Panc1 (cell line): ENCODE data around the gene ANO6. TPM values are rescaled to one million over a fixed set of nuclear protein-coding genes. Genes with fewer than 3 reads are reported as not detected.

ENCODE experiments used
- ATAC-seq: fragments of 200-7000 bp; cut with Tn5 transposase; 2 replicates; pipeline ENCODE4 v1.9.1; 2020; ENCODE audit warnings: mild to moderate bottlenecking, moderate library complexity
- BruUV-seq: library from RNA; stranded (reverse); fragments of 400-500 nt; replicated peaks from 2 replicates; lab custom pipeline; 2021; lab: Mats Ljungman, UMichigan
- CTCF ChIA-PET: fragments of 300-600 bp; sonication (Branson Sonifier 250); formaldehyde crosslinking; loops from one replicate; lab custom pipeline; 2022; ENCODE audit warnings: antibody characterized with exemption; lab: Charles Lee
- POLR2A ChIA-PET: fragments of 300-600 bp; sonication (Branson Sonifier 250); formaldehyde crosslinking; loops from one replicate; lab custom pipeline; 2022; ENCODE audit warnings: antibody characterized with exemption; lab: Charles Lee
- DNase-seq: peaks from one replicate; pipeline ENCODE4 v3.0.0-alpha.2; 2010; ENCODE audit warnings: low read depth, low spot score
- H3K27ac ChIP-seq: 2 replicates; pipeline ENCODE4 v1.5.1; 2011; ENCODE audit warnings: mild to moderate bottlenecking, low read length, inconsistent platforms
- H3K27me3 ChIP-seq: fragments of 200-500 bp; sonication (Bioruptor generic); 2 replicates; pipeline ENCODE4 v1.6.0; 2014; ENCODE audit warnings: low read length, inconsistent platforms; ENCODE audit not compliant: control insufficient read depth, insufficient read depth
- H3K36me3 ChIP-seq: fragments of 200-500 bp; sonication (Bioruptor generic); 2 replicates; pipeline ENCODE4 v1.5.1; 2014; ENCODE audit warnings: inconsistent platforms, mild to moderate bottlenecking, low read length, moderate library complexity; ENCODE audit not compliant: control insufficient read depth, insufficient read depth
- H3K4me1 ChIP-seq: 2 replicates; pipeline ENCODE4 v1.5.1; 2011; ENCODE audit warnings: inconsistent platforms, mild to moderate bottlenecking, low read length, moderate library complexity; ENCODE audit not compliant: control insufficient read depth, insufficient read depth
- H3K4me3 ChIP-seq, 2 experiments: 2 replicates each; pipeline ENCODE4 v1.5.1; 2011 to 2012; ENCODE audit warnings: low read depth in 2 of 2, low read length in 2 of 2, mild to moderate bottlenecking in 2 of 2, inconsistent platforms in 1 of 2, moderate library complexity in 1 of 2
- H3K9me3 ChIP-seq: fragments of 200-500 bp; sonication (Bioruptor generic); 2 replicates; pipeline ENCODE4 v1.5.1; 2014; ENCODE audit warnings: low read depth, mild to moderate bottlenecking, inconsistent platforms, low read length, moderate library complexity; ENCODE audit not compliant: control insufficient read depth, insufficient read depth
- POLR2AphosphoS5 ChIP-seq: IDR thresholded peaks from 2 replicates; pipeline ENCODE4 v1.6.1; 2012; ENCODE audit warnings: mild to moderate bottlenecking, low read depth, low read length, moderate library complexity
- SIN3A ChIP-seq: IDR thresholded peaks from 2 replicates; pipeline ENCODE4 v1.6.1; 2012; ENCODE audit warnings: low read depth, mild to moderate bottlenecking, low read length, moderate library complexity, borderline replicate concordance; ENCODE audit not compliant: insufficient read depth
- TCF7L2 ChIP-seq: IDR thresholded peaks from 2 replicates; pipeline ENCODE4 v1.6.1; 2011; ENCODE audit warnings: mild to moderate bottlenecking, low read depth, low read length, inconsistent platforms
- in situ Hi-C: cut with HindIII; loops from 2 replicates; pipeline ENCODE4 v1.10.0; 2016; ENCODE audit warnings: low sequenced_read_pairs, low pct_unique_long_range_greater_than_20kb
- intact Hi-C: fragments of 100-400 bp; cut with micrococcal nuclease; formaldehyde crosslinking; loops from one replicate; pipeline ENCODE4 v1.10.0; 2022; ENCODE audit not compliant: unreplicated experiment
- total RNA-seq: library from RNA; stranded (reverse); gene quantifications from one replicate; pipeline ENCODE4 v1.2.1, GENCODE V29; 2021; ENCODE audit not compliant: unreplicated experiment
- TF ChIP-seq, protein P1 (sequence below), 2 experiments: IDR thresholded peaks; 2 replicates each; pipeline ENCODE4 v1.6.1; 2011 to 2012; ENCODE audit warnings: low read depth in 2 of 2, control low read depth in 1 of 2, low read length in 1 of 2, mild to moderate bottlenecking in 1 of 2, moderate library complexity in 1 of 2; ENCODE audit not compliant: insufficient read depth in 1 of 2
- TF ChIP-seq, protein P2 (sequence below): fragments of 450-650 bp; IDR thresholded peaks from 2 replicates; pipeline ENCODE4 v1.5.1; 2017; ENCODE audit warnings: mild to moderate bottlenecking

The ANO6 gene
- total RNA-seq, 1 experiment from 2014 or later, result 120 TPM

DNA sequence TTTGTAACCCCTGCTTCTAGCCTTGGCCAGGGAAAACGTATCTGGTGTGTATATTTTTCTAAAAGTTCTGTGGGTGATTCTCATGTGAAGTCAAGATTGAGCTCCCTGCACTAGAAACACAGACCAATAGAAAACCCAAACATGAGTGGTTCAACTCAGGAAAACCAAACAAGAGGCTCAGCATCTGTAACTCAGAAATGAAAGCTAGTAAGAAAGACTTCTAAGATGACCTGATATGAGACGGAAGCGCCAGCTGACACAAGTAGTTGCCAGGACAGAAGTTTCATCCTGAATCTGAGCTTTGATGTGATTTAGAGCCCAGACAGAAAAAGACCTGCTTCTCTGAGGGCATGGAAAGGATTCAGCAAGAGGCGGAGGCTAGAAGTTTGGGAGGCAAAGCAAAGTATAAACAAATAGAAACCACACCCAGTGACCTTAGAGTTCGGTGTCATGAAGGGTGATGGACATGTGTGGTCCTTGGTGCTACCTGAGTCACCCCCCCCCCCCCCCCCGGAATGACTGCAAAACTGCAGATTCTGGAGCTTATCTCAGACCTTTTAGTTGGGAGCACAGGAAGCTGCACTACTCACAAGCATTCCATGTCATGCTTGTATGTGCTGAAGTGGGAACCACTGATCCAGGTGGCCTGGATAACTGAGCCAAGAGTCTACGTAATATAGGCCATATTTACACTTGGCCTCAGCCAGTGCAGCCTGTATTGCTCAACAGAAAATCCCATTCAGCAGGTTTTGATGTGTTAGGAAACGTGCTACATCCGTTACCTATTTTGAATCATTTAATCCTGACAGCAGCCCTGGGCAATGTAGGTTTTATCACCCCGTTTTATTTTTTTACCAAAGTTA lies 191.3 kb downstream of the ANO6 start:
- Histone ChIP-seq H3K4me1 (no peaks in the 10 kb centered on the region), H3K9me3 (no peaks in the 10 kb centered on the region), H3K27ac (no peak overlapping the region), H3K4me3 (no peak overlapping the region), H3K27me3 (no peaks in the 10 kb centered on the region), H3K36me3 (peaks cover 60% of the 10 kb centered on the region)
- DNase-seq (no peak), ATAC-seq (no peak)
- BruUV-seq, result no TSS peak
- CTCF ChIA-PET, result no interaction called here
- POLR2A ChIA-PET, result interaction anchor here (0.6 kb wide), 1 partner anchor 33 kb away, joined by 3 read pairs; no protein-coding TSS in a partner anchor
- intact Hi-C loops, result no loop called here
- in situ Hi-C loops, result no loop called here
- no peak for TF ChIP-seq TCF7L2

DNA sequence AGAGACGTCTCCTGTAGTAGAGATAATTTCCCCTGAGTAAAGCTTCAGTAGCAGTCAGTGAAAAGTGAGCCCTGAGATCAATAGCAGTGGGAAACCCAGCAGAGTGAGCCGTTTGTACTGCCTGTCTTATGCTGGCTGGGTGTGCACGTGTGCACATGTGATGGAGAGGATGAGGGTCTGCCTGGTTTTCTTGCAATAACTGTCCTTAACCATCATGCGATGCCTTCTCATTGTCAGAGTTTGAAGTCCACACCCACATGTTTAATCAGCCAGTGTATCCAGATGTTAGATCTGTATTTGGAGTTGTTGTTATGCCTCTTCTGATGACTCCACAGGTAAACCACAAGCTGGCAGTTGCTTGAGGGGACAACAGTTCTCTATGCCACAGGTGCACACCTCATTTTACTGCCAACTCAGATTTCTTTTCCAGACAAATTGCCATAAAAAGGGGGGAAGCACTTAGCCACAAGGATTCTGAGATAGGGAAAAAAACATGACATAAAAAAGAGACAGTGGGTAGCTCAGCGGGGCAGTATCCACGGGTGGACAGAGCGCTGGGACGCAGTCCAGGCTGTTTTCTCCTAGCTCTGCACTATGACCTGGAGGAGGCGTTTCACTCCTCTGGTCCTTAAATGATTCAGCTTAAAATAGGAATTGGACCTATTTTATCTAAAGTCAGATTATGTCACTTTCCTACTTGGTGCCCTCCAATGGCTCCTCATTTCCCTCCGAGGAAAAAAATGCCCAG lies 192.3 kb downstream of the ANO6 start:
- in situ Hi-C loops, result no loop called here
- TF ChIP-seq SIN3A (no peak), TCF7L2 (no peak), POLR2AphosphoS5 (no peak)
- TF ChIP-seq, protein P1, sequence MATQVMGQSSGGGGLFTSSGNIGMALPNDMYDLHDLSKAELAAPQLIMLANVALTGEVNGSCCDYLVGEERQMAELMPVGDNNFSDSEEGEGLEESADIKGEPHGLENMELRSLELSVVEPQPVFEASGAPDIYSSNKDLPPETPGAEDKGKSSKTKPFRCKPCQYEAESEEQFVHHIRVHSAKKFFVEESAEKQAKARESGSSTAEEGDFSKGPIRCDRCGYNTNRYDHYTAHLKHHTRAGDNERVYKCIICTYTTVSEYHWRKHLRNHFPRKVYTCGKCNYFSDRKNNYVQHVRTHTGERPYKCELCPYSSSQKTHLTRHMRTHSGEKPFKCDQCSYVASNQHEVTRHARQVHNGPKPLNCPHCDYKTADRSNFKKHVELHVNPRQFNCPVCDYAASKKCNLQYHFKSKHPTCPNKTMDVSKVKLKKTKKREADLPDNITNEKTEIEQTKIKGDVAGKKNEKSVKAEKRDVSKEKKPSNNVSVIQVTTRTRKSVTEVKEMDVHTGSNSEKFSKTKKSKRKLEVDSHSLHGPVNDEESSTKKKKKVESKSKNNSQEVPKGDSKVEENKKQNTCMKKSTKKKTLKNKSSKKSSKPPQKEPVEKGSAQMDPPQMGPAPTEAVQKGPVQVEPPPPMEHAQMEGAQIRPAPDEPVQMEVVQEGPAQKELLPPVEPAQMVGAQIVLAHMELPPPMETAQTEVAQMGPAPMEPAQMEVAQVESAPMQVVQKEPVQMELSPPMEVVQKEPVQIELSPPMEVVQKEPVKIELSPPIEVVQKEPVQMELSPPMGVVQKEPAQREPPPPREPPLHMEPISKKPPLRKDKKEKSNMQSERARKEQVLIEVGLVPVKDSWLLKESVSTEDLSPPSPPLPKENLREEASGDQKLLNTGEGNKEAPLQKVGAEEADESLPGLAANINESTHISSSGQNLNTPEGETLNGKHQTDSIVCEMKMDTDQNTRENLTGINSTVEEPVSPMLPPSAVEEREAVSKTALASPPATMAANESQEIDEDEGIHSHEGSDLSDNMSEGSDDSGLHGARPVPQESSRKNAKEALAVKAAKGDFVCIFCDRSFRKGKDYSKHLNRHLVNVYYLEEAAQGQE (IDR thresholded peaks at IDR 0.05; ENCODE audit: insufficient read depth in 1 of 2, low read depth in 2 of 2, low read length in 1 of 2), result no peak
- TF ChIP-seq, protein P2, sequence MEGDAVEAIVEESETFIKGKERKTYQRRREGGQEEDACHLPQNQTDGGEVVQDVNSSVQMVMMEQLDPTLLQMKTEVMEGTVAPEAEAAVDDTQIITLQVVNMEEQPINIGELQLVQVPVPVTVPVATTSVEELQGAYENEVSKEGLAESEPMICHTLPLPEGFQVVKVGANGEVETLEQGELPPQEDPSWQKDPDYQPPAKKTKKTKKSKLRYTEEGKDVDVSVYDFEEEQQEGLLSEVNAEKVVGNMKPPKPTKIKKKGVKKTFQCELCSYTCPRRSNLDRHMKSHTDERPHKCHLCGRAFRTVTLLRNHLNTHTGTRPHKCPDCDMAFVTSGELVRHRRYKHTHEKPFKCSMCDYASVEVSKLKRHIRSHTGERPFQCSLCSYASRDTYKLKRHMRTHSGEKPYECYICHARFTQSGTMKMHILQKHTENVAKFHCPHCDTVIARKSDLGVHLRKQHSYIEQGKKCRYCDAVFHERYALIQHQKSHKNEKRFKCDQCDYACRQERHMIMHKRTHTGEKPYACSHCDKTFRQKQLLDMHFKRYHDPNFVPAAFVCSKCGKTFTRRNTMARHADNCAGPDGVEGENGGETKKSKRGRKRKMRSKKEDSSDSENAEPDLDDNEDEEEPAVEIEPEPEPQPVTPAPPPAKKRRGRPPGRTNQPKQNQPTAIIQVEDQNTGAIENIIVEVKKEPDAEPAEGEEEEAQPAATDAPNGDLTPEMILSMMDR, result no peak
- no TSS peak for BruUV-seq
- ChIA-PET CTCF (no interaction called here), POLR2A (no interaction called here)
- intact Hi-C loops, result no loop called here
- DNase-seq (no peak), ATAC-seq (no peak)
- H3K4me1 ChIP-seq, result no peaks in the 10 kb centered on the region
- H3K4me3 ChIP-seq, result no peak overlapping the region
- peaks cover 56% of the 10 kb centered on the region for H3K36me3 ChIP-seq
- no peak overlapping the region for H3K27ac ChIP-seq
- H3K9me3 ChIP-seq, result no peaks in the 10 kb centered on the region
- H3K27me3 ChIP-seq, result no peaks in the 10 kb centered on the region
